K562 (cell line): ENCODE data around the gene DKK3. TPM values are rescaled to one million over a fixed set of nuclear protein-coding genes. Genes with fewer than 3 reads are reported as not detected.
A peak's percentile ranks its signal among the peaks of the same experiment; 100 is the strongest.

Experiments used
- ATAC-seq: fragments of 200-7000 bp; cut with Tn5 transposase; 3 replicates; pipeline ENCODE4 v1.9.1; 2020; ENCODE audit warnings: moderate library complexity
- BruUV-seq: library from RNA; stranded (reverse); fragments of 400-500 nt; replicated peaks from 2 replicates; lab custom pipeline; 2021; lab: Mats Ljungman, UMichigan
- CTCF ChIA-PET: fragments of 300-600 bp; formaldehyde crosslinking; extraction: SDS; loops from one replicate; lab custom pipeline; 2021; ENCODE audit warnings: low intra/inter-chr PET ratio; lab: Yijun Ruan, JAX
- POLR2A ChIA-PET: fragments of 300-600, 350-650 bp; sonication (Branson Sonifier 250); formaldehyde crosslinking; extraction: SDS; loops from one replicate; lab custom pipeline; 2021; ENCODE audit warnings: antibody characterized with exemption, inconsistent platforms; lab: Yijun Ruan, JAX
- DNase-seq, 4 experiments: peaks; one replicate each; pipeline versions ENCODE4 v3.0.0 to v3.0.0-alpha.2; 2011 to 2018; ENCODE audit warnings: low spot score in 3 of 4, mixed read lengths in 3 of 4; ENCODE audit errors: extremely low read depth in 1 of 4
- FAIRE-seq: peaks from 2 replicates; lab custom pipeline; 2011; peaks lifted over from hg19 to GRCh38; lab: Jason Lieb, UNC
- H2AFZ ChIP-seq: 2 replicates; pipeline ENCODE4 v1.6.0; 2011; ENCODE audit warnings: low read depth, low read length, control low read depth, inconsistent platforms
- H3K27ac ChIP-seq: fragments of 200-600 bp; 3 replicates; pipeline ENCODE4 v1.8.0; 2011; ENCODE audit warnings: low read depth, mild to moderate bottlenecking, control low read depth, inconsistent platforms, low read length, moderate library complexity, mixed read lengths; ENCODE audit errors: extremely low read depth
- H3K27me3 ChIP-seq, 2 experiments: fragments of 300-600 bp in 1 of 2; 2 replicates in 1 of 2; 3 replicates in 1 of 2; pipeline versions ENCODE4 v1.6.0 to v1.8.0; 2011; ENCODE audit warnings: inconsistent platforms in 2 of 2, low read length in 2 of 2, mild to moderate bottlenecking in 1 of 2, mixed read lengths in 1 of 2, moderate library complexity in 1 of 2; ENCODE audit not compliant: control insufficient read depth in 2 of 2, insufficient read depth in 2 of 2
- H3K36me3 ChIP-seq: fragments of 300-600 bp; 3 replicates; pipeline ENCODE4 v1.8.0; 2011; ENCODE audit warnings: mild to moderate bottlenecking, low read length, inconsistent platforms; ENCODE audit not compliant: control insufficient read depth, insufficient read depth
- H3K4me1 ChIP-seq, 2 experiments: fragments of 200-600 bp in 1 of 2; replicated peaks in 1 of 2; 2 replicates in 1 of 2; 3 replicates in 1 of 2; pipeline versions ENCODE4 v1.5.1 to v1.8.0; 2011; ENCODE audit warnings: inconsistent platforms in 2 of 2, low read length in 2 of 2, mild to moderate bottlenecking in 1 of 2, mixed read lengths in 1 of 2, moderate library complexity in 1 of 2; ENCODE audit not compliant: control insufficient read depth in 2 of 2, insufficient read depth in 2 of 2
- H3K4me2 ChIP-seq: 2 replicates; pipeline ENCODE4 v1.6.1; 2011; ENCODE audit warnings: low read length, control low read depth, inconsistent platforms, mixed read lengths; ENCODE audit not compliant: insufficient read depth
- H3K4me3 ChIP-seq: fragments of 200-600 bp; sonication (generic), shearing (Covaris generic); 2 replicates; pipeline ENCODE4 v1.5.1; 2016; ENCODE audit warnings: control low read depth, inconsistent platforms
- H3K79me2 ChIP-seq: fragments of 200-600 bp; 3 replicates; pipeline ENCODE4 v1.8.0; 2011; ENCODE audit warnings: low read length, inconsistent platforms; ENCODE audit not compliant: control insufficient read depth, insufficient read depth
- H3K9ac ChIP-seq, 2 experiments: 2 replicates each; pipeline versions ENCODE4 v1.6.0 to v1.6.1; 2011; ENCODE audit warnings: low read depth in 2 of 2, low read length in 2 of 2, control low read depth in 1 of 2, inconsistent platforms in 1 of 2, mild to moderate bottlenecking in 1 of 2, mixed read lengths in 1 of 2; ENCODE audit not compliant: insufficient read depth in 1 of 2
- H3K9me1 ChIP-seq: one replicate; pipeline ENCODE4 v1.6.0; 2011; ENCODE audit warnings: inconsistent platforms, mild to moderate bottlenecking, low read length, moderate library complexity; ENCODE audit not compliant: control insufficient read depth, insufficient read depth
- H3K9me3 ChIP-seq: replicated peaks from 2 replicates; pipeline ENCODE4 v1.5.1; 2011; ENCODE audit warnings: low read depth, low read length, inconsistent platforms; ENCODE audit not compliant: control insufficient read depth, insufficient read depth
- H4K20me1 ChIP-seq: replicated peaks from 2 replicates; pipeline ENCODE4 v1.6.1; 2011; ENCODE audit warnings: low read length, inconsistent platforms, mixed read lengths; ENCODE audit not compliant: control insufficient read depth, insufficient read depth
- GABPA ChIP-seq: fragments of 200-800 bp; sonication (Bioruptor generic); conservative IDR thresholded peaks from 2 replicates; pipeline ENCODE4 v1.6.1; 2016; ENCODE audit warnings: low read depth, missing genetic modification characterization, missing compliant biosample characterization
- NELFE ChIP-seq: IDR thresholded peaks from 2 replicates; pipeline ENCODE4 v1.6.1; 2011; ENCODE audit warnings: mild to moderate bottlenecking; ENCODE audit not compliant: insufficient read depth, insufficient read length
- NR2C1 ChIP-seq, 2 experiments: fragments of 450-650 bp; IDR thresholded peaks; 2 replicates each; pipeline ENCODE4 v1.6.1; 2017; ENCODE audit warnings: mild to moderate bottlenecking in 2 of 2, antibody characterized with exemption in 1 of 2, inconsistent platforms in 1 of 2, missing compliant biosample characterization in 1 of 2, missing genetic modification characterization in 1 of 2
- NR2C2 ChIP-seq, 2 experiments: fragments of 200-800 bp in 1 of 2; sonication (Bioruptor generic) in 1 of 2; sonication (generic) in 1 of 2; formaldehyde crosslinking in 1 of 2; IDR thresholded peaks; 2 replicates each; pipeline versions ENCODE4 v1.6.1 to v1.8.0; 2016 to 2022; ENCODE audit warnings: mild to moderate bottlenecking in 1 of 2, missing compliant biosample characterization in 1 of 2, missing genetic modification characterization in 1 of 2, missing genetic modification reagents in 1 of 2
- SMAD4 ChIP-seq: fragments of 250-450 bp; sonication (Bioruptor Pico); conservative IDR thresholded peaks from 2 replicates; pipeline ENCODE4 v1.8.0; 2021; ENCODE audit warnings: inconsistent platforms, mild to moderate bottlenecking, moderate library complexity
- ZNF174 ChIP-seq: fragments of 250-450 bp; sonication (Bioruptor Pico); IDR thresholded peaks from 2 replicates; pipeline ENCODE4 v1.4.0; 2020; ENCODE audit warnings: mild to moderate bottlenecking
- ZNF232 ChIP-seq: sonication (generic); formaldehyde crosslinking; IDR thresholded peaks from 2 replicates; pipeline ENCODE4 v1.8.0; 2022; ENCODE audit warnings: mild to moderate bottlenecking, missing genetic modification reagents
- WGBS: fragments of 100-300 bp; shearing (Covaris generic); methylation state at CpG from one replicate; pipeline ENCODE4 v1.1.6; 2016; ENCODE audit warnings: low coverage, mixed read lengths; ENCODE audit not compliant: insufficient coverage; ENCODE audit errors: missing lambda C conversion rate; 5-methylcytosine and 5-hydroxymethylcytosine counted together
- in situ Hi-C: fragments of 300-500 bp; cut with MboI; formaldehyde crosslinking; loops from 4 replicates; pipeline ENCODE4 v1.15.0; 2018; ENCODE audit warnings: inconsistent platforms, mixed read lengths
- intact Hi-C: fragments of 100-400 bp; cut with micrococcal nuclease; formaldehyde crosslinking; loops from 2 replicates; pipeline ENCODE4 v1.14.2; 2022
- polyA plus RNA-seq, 8 experiments: library from polyadenylated mRNA; depleted of rRNA in 4 of 8; stranded (reverse) in 5 of 8; unstranded in 3 of 8; fragments of >200 nt; fragmentation: Nextera tagmentation in 2 of 8; fragmentation: Illumina TruSeq in 1 of 8; extraction: Ambion mirVana in 2 of 8; extraction: Trizol in 1 of 8; gene quantifications; 2 replicates each; pipeline versions ENCODE4 v1.2.1 to v1.2.3, GENCODE V29; 2011 to 2014; ENCODE audit warnings: inconsistent platforms in 1 of 8, missing spikeins in 1 of 8
- total RNA-seq, 7 experiments: library from RNA; depleted of rRNA in 6 of 7; stranded (reverse); fragments of >200 nt in 6 of 7; fragmentation: Illumina TruSeq in 2 of 7; extraction: Trizol in 2 of 7; gene quantifications; 2 replicates each; pipeline versions ENCODE4 v1.2.1 to v1.2.3, GENCODE V29; 2011 to 2021; ENCODE audit warnings: low replicate concordance in 1 of 7

Gene DKK3
- total and polyA plus RNA-seq, 9 of the 15 experiments (the other 6 are each of a cell fraction or from before 2014, with no cell fraction given): 0.14 to 0.85 (median 0.38) TPM; not detected in 6

- CTCF ChIA-PET: no interaction called here
These were observed 28.8 kb downstream of the DKK3 start for GRCh38 chr11:11979488-11980117.

More at GRCh38 chr11:11979488-11980117, 28.8 kb downstream of the DKK3 start:
- Histone ChIP-seq H3K4me3 (no peak overlapping the region), H3K27ac (no peak overlapping the region), H4K20me1 (no peaks in the 10 kb centered on the region), H3K9me1 (no peaks in the 10 kb centered on the region), H3K79me2 (no peaks in the 10 kb centered on the region), H3K9me3 (0 out of 2 replicates have a peak, but pooled peaks cover 1% of the 10 kb centered on the region), H2AFZ (peak overlapping the region; percentile 42), H3K4me2 (no peak overlapping the region), H3K4me1 (peaks cover 0 to 4% of the 10 kb centered on the region in 2 experiments; a peak in 3 of 5 replicates), H3K9ac (no peak overlapping the region), H3K36me3 (no peaks in the 10 kb centered on the region), H3K27me3 (peaks cover 6 to 62% of the 10 kb centered on the region in 2 experiments; a peak in 4 of 5 replicates)
- WGBS: 5% methylated on average over 8 of the region's 8 CpGs
- BruUV-seq: no TSS peak
- intact Hi-C loops (no loop called here), in situ Hi-C loops (no loop called here)
- FAIRE-seq (no peak), ATAC-seq (peak; percentile 23), DNase-seq (no peak)
- TF ChIP-seq NELFE (no peak), ZNF174 (CRISPR knock-in tag) (no peak), GABPA (peak; percentile 53), SMAD4 (CRISPR knock-in tag) (0 out of 2 replicates have a peak, but pooled peaks have one; percentile 27), NR2C2 (CRISPR knock-in tag; IDR thresholded peaks at IDR 0.05) (no peak), NR2C2 (tag; IDR thresholded peaks at IDR 0.05) (peak; percentile 30; the same call in 1 of the 2 replicates), ZNF232 (no peak), NR2C1 (IDR thresholded peaks at IDR 0.05) (0 out of 2 replicates have a peak, but pooled peaks have one; percentile 5), NR2C1 (tag; IDR thresholded peaks at IDR 0.05) (no peak)
- POLR2A ChIA-PET: interaction anchor here (1.0 kb wide), 2 partner anchors 11 kb away, joined by 4 to 5 read pairs; no protein-coding TSS in a partner anchor
